Breast epithelium (tissue), 3 donors: ENCODE results near the gene SCYL2.
"Not testable (repeated sequence)": the region's sequence is repeated elsewhere in the genome, so short reads cannot be mapped to it uniquely, and the experiment has no call there.

ENCODE experiments used
- CTCF ChIP-seq, 3 donors: fragments of 450-650 bp; IDR thresholded peaks; one replicate each; pipeline ENCODE4 v1.5.1; 2016 to 2017; ENCODE audit warnings: antibody characterized with exemption in 3 of 3, mild to moderate bottlenecking in 3 of 3, moderate library complexity in 3 of 3
- POLR2A ChIP-seq: fragments of 450-650 bp; IDR thresholded peaks from one replicate; pipeline ENCODE4 v1.6.1; 2016; ENCODE audit warnings: antibody characterized with exemption, mild to moderate bottlenecking, moderate library complexity
- POLR2AphosphoS5 ChIP-seq, 3 donors: sonication (generic); formaldehyde crosslinking; IDR thresholded peaks; one replicate each; pipeline ENCODE4 v1.6.1; 2017; ENCODE audit warnings: antibody characterized with exemption in 3 of 3

GRCh38 chr12:100294366-100294765, 27.4 kb downstream of the SCYL2 start:
- not testable (repeated sequence) for TF ChIP-seq CTCF (IDR thresholded peaks at IDR 0.05); POLR2A; POLR2AphosphoS5 (IDR thresholded peaks at IDR 0.05)
